DND-41 (cell line): ENCODE measurements around the gene C4A.

ENCODE experiments used
- ATAC-seq: fragments of 200-7000 bp; cut with Tn5 transposase; 3 replicates; pipeline ENCODE4 v1.9.1; 2021; ENCODE audit warnings: low read depth; ENCODE audit not compliant: insufficient read depth
- DNase-seq: peaks from one replicate; pipeline ENCODE4 v3.0.0-alpha.2; 2020
- H2AFZ ChIP-seq: 2 replicates; pipeline ENCODE4 v1.6.0; 2012; ENCODE audit warnings: low read depth, low read length
- H3K27ac ChIP-seq: 2 replicates; pipeline ENCODE4 v1.5.1; 2012; ENCODE audit warnings: low read length, inconsistent platforms
- H3K27me3 ChIP-seq: fragments of 200-600 bp; sonication (generic); 2 replicates; pipeline ENCODE4 v1.6.0; 2012; ENCODE audit warnings: low read length, mild to moderate bottlenecking, inconsistent platforms; ENCODE audit not compliant: insufficient read depth, poor library complexity
- H3K36me3 ChIP-seq: 2 replicates; pipeline ENCODE4 v1.5.1; 2012; ENCODE audit warnings: low read length, inconsistent platforms; ENCODE audit not compliant: insufficient read depth
- H3K4me1 ChIP-seq: 2 replicates; pipeline ENCODE4 v1.5.1; 2012; ENCODE audit warnings: mild to moderate bottlenecking, low read length; ENCODE audit not compliant: insufficient read depth
- H3K4me2 ChIP-seq: 2 replicates; pipeline ENCODE4 v1.6.0; 2012; ENCODE audit warnings: mild to moderate bottlenecking, moderate library complexity, low read length, inconsistent platforms; ENCODE audit not compliant: insufficient read depth
- H3K4me3 ChIP-seq, 2 experiments: fragments of 200-600 bp in 1 of 2; shearing (Covaris generic) in 1 of 2; 2 replicates each; pipeline ENCODE4 v1.5.1; 2012 to 2016; ENCODE audit warnings: inconsistent platforms in 2 of 2, low read length in 2 of 2, mild to moderate bottlenecking in 2 of 2, low read depth in 1 of 2, moderate library complexity in 1 of 2
- H3K79me2 ChIP-seq: 2 replicates; pipeline ENCODE4 v1.6.0; 2012; ENCODE audit warnings: low read length, inconsistent platforms; ENCODE audit not compliant: insufficient read depth
- H3K9ac ChIP-seq: 2 replicates; pipeline ENCODE4 v1.6.0; 2012; ENCODE audit warnings: low read depth, mild to moderate bottlenecking, inconsistent platforms, low read length, moderate library complexity
- H3K9me3 ChIP-seq: 2 replicates; pipeline ENCODE4 v1.5.1; 2012; ENCODE audit warnings: low read length, moderate library complexity, mild to moderate bottlenecking, inconsistent platforms; ENCODE audit not compliant: insufficient read depth, severe bottlenecking
- H4K20me1 ChIP-seq: 2 replicates; pipeline ENCODE4 v1.6.0; 2012; ENCODE audit warnings: low read length; ENCODE audit not compliant: insufficient read depth
- EZH2 ChIP-seq: IDR thresholded peaks from 3 replicates; pipeline ENCODE4 v1.6.1; 2012; ENCODE audit warnings: borderline replicate concordance, low read depth, mild to moderate bottlenecking, moderate library complexity, low read length, inconsistent platforms; ENCODE audit not compliant: severe bottlenecking
- TF ChIP-seq, protein P1 (sequence below): IDR thresholded peaks from 2 replicates; pipeline ENCODE4 v1.5.1; 2012; ENCODE audit warnings: borderline replicate concordance, low read length, moderate library complexity, mild to moderate bottlenecking; ENCODE audit not compliant: poor library complexity, severe bottlenecking; ENCODE audit errors: extremely low read depth

Gene C4A

DNA sequence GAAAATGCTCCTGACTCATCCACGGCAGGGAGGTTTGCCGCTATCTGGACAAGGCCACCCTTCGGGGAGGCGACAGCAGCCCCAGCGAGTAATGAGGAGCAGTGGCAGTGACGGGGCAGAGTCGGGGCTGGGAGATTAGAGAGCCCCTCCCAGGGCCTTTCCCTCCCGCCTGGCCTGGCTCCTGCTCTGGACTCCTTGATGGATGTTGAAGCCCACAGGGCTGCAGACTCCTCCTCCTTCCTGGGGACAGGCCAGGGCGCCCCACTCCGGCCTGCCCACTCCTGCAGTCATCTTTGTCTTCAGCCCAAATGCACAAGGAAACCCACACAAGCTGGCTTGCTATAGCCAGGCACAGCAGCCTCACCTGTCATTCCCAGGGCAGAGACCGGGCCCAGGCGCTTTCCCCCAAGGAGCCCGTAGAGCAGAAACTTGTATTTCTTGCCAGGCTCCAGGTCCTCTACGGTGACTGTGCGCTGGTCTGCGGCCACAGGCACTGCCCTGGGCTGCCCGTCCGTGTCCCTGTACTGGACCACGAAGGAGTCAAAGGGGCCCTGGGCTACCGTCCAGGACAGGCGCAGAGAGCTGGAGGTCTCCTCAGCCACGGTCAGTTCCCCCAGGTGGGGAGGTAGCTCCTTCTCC, 64.1 kb downstream of the C4A start:
- no peak overlapping the region for H3K9ac ChIP-seq
- peaks cover 3% of the 10 kb centered on the region for H3K27me3 ChIP-seq
- no peaks in the 10 kb centered on the region for H3K9me3 ChIP-seq
- no peak for DNase-seq
- no peak overlapping the region for H2AFZ ChIP-seq
- no peak overlapping the region for H3K4me3 ChIP-seq
- H3K27ac ChIP-seq = no peak overlapping the region
- TF ChIP-seq, protein P1, sequence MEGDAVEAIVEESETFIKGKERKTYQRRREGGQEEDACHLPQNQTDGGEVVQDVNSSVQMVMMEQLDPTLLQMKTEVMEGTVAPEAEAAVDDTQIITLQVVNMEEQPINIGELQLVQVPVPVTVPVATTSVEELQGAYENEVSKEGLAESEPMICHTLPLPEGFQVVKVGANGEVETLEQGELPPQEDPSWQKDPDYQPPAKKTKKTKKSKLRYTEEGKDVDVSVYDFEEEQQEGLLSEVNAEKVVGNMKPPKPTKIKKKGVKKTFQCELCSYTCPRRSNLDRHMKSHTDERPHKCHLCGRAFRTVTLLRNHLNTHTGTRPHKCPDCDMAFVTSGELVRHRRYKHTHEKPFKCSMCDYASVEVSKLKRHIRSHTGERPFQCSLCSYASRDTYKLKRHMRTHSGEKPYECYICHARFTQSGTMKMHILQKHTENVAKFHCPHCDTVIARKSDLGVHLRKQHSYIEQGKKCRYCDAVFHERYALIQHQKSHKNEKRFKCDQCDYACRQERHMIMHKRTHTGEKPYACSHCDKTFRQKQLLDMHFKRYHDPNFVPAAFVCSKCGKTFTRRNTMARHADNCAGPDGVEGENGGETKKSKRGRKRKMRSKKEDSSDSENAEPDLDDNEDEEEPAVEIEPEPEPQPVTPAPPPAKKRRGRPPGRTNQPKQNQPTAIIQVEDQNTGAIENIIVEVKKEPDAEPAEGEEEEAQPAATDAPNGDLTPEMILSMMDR = no peak
- TF ChIP-seq EZH2 = no peak
- no peaks in the 10 kb centered on the region for H3K79me2 ChIP-seq
- H4K20me1 ChIP-seq = no peaks in the 10 kb centered on the region
- ATAC-seq = no peak
- H3K4me1 ChIP-seq = no peaks in the 10 kb centered on the region
- H3K36me3 ChIP-seq = no peaks in the 10 kb centered on the region
- H3K4me2 ChIP-seq = no peak overlapping the region

DNA sequence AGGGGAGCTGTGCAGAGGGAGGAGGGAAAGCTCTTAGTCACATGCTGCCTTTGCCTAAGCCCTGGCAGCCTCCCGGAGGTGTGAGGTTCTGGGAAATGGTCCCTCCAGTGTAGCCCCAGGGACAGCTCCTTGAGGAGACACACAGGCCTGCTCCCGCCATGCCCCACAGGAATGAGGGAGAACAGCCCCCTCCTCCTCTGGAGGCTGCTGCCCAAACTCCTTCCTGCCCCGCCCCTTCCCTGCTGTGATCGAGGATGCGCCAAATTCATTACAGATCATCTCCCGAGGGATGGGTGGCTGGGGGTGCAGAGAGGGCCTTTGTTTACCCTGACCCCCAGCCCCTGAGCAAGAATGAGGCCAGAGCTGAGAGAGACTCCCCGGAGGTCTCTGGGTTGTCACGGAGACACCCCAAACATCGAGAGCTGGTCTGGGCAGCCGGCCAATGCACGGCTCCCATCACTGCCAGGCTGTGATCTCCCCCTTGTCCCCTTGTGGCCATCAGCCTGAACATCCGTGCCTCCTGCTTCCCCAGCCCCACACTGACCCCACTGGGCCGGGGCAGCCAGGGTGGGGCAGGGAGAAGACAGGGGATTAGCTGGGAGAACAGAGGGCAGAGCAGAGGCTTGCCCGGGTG, 64.7 kb downstream of the C4A start:
- ATAC-seq (no peak), DNase-seq (no peak)
- Histone ChIP-seq H3K9me3 (no peaks in the 10 kb centered on the region), H3K4me2 (no peak overlapping the region), H3K9ac (no peak overlapping the region), H3K4me3 (no peak overlapping the region), H3K27ac (no peak overlapping the region), H4K20me1 (no peaks in the 10 kb centered on the region), H3K4me1 (no peaks in the 10 kb centered on the region), H2AFZ (no peak overlapping the region), H3K27me3 (peaks cover 8% of the 10 kb centered on the region), H3K36me3 (no peaks in the 10 kb centered on the region), H3K79me2 (no peaks in the 10 kb centered on the region)
- TF ChIP-seq, protein P1 = no peak
- no peak for TF ChIP-seq EZH2

DNA sequence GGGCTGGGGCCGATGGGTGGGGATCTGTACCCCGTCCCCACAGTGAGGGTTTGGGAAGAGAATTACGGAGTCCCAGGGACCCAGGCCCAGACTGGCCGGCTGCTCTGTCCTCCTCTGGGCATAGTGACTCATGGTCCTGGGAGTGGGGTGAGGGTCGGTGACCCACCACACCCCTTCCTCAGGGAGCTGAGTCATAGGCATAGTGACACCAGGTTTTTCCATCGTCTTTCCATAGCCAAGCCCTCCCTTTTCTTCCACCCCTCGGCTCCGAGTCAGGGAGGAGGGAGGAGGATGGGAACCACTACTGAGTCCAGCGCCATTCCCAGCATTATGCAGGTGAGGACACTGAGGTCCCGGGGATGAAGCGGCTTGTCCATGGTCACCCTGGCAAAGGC, 65.2 kb downstream of the C4A start:
- ATAC-seq = no peak
- Histone ChIP-seq H3K36me3 (no peaks in the 10 kb centered on the region), H3K27ac (no peak overlapping the region), H2AFZ (no peak overlapping the region), H3K27me3 (peaks cover 8% of the 10 kb centered on the region), H4K20me1 (no peaks in the 10 kb centered on the region), H3K9ac (no peak overlapping the region), H3K4me2 (no peak overlapping the region), H3K4me3 (no peak overlapping the region), H3K4me1 (no peaks in the 10 kb centered on the region), H3K79me2 (no peaks in the 10 kb centered on the region), H3K9me3 (no peaks in the 10 kb centered on the region)
- no peak for DNase-seq
- TF ChIP-seq, protein P1 = no peak
- no peak for TF ChIP-seq EZH2
